CD4-positive, CD25-positive, alpha-beta regulatory T cell (primary cell): ENCODE measurements around the gene SMIM10L2A. TPM values are rescaled to one million over a fixed set of nuclear protein-coding genes. Genes with fewer than 3 reads are reported as not detected.
"Not testable (repeated sequence)": the region's sequence is repeated elsewhere in the genome, so short reads cannot be mapped to it uniquely, and the experiment has no call there.

Experiments used
- ATAC-seq, 2 donors: fragments of 150-1000 bp; cut with Tn5 transposase; one replicate each; pipeline ENCODE4 v1.10.0; 2021; ENCODE audit warnings: low read depth in 2 of 2, moderate number of reproducible peaks in 2 of 2, moderate library complexity in 1 of 2
- DNase-seq, 3 donors: peaks; one replicate each; pipeline versions ENCODE4 v3.0.0 to v3.0.0-alpha.2; 2012 to 2022; ENCODE audit warnings: mixed read lengths in 1 of 3
- H3K27ac ChIP-seq: one replicate; pipeline ENCODE4 v1.7.0; 2013; ENCODE audit warnings: mild to moderate bottlenecking, low read length; ENCODE audit not compliant: insufficient read depth, poor library complexity, severe bottlenecking
- H3K27me3 ChIP-seq: one replicate; pipeline ENCODE4 v1.7.0; 2013; ENCODE audit warnings: low read length; ENCODE audit not compliant: control insufficient read depth, insufficient read depth
- H3K36me3 ChIP-seq: one replicate; pipeline ENCODE4 v1.7.0; 2013; ENCODE audit warnings: mild to moderate bottlenecking, low read length, moderate library complexity; ENCODE audit not compliant: control insufficient read depth, insufficient read depth
- H3K4me1 ChIP-seq: 2 replicates; pipeline ENCODE4 v1.7.0; 2013; ENCODE audit warnings: mild to moderate bottlenecking, low read length; ENCODE audit not compliant: insufficient read depth, control insufficient read depth, poor library complexity, severe bottlenecking
- H3K4me3 ChIP-seq: one replicate; pipeline ENCODE4 v1.7.0; 2013; ENCODE audit warnings: low read depth, mild to moderate bottlenecking, low read length, moderate library complexity
- H3K9me3 ChIP-seq, 2 experiments: 1 replicate in 1 of 2; 2 replicates in 1 of 2; pipeline ENCODE4 v1.7.0; 2013; ENCODE audit warnings: low read length in 2 of 2, mild to moderate bottlenecking in 1 of 2, moderate library complexity in 1 of 2; ENCODE audit not compliant: control insufficient read depth in 2 of 2
- H3K27ac Mint-ChIP-seq, 3 donors: one replicate each; pipeline ENCODE4 v1.8.0; 2020 to 2022; ENCODE audit warnings: mild to moderate bottlenecking in 3 of 3, mixed read lengths in 3 of 3, moderate library complexity in 2 of 3
- H3K27me3 Mint-ChIP-seq: one replicate; pipeline ENCODE4 v1.8.0; 2022; ENCODE audit warnings: mild to moderate bottlenecking, mixed read lengths
- H3K36me3 Mint-ChIP-seq: one replicate; pipeline ENCODE4 v1.8.0; 2020; ENCODE audit warnings: mixed read lengths
- H3K4me1 Mint-ChIP-seq, 4 donors: one replicate each; pipeline ENCODE4 v1.8.0; 2020 to 2022; ENCODE audit warnings: mixed read lengths in 4 of 4, mild to moderate bottlenecking in 1 of 4
- H3K4me3 Mint-ChIP-seq, 4 donors: one replicate each; pipeline ENCODE4 v1.8.0; 2020 to 2022; ENCODE audit warnings: mild to moderate bottlenecking in 4 of 4, mixed read lengths in 4 of 4, moderate library complexity in 3 of 4
- H3K9me3 Mint-ChIP-seq, 7 donors: one replicate each; pipeline ENCODE4 v1.8.0; 2020 to 2022; ENCODE audit warnings: mixed read lengths in 7 of 7, mild to moderate bottlenecking in 3 of 7, moderate library complexity in 2 of 7
- polyA plus RNA-seq, 4 donors: library from polyadenylated mRNA; unstranded; fragments of 300-500 nt; fragmentation: Illumina TruSeq; gene quantifications; one replicate each; pipeline ENCODE4 v1.2.3, GENCODE V29; 2021
- total RNA-seq: library from RNA; stranded (reverse); gene quantifications from one replicate; pipeline ENCODE4 v1.2.3, GENCODE V29; 2022

The SMIM10L2A gene
- total and polyA plus RNA-seq, 5 donors from 2014 or later = 0.05 to 0.42 (median 0.37) TPM

GRCh38 chrX:135423173-135423864 lies 1.6 kb downstream of the SMIM10L2A start:
- H3K27ac Mint-ChIP-seq = peak overlapping the region in 1 of 3 donors; percentile 91
- H3K4me3 Mint-ChIP-seq = peak overlapping the region; percentile 24 to 79 (median 63)
- peaks cover 0 to 13% (median 4%) of the 10 kb centered on the region in 4 donors for H3K4me1 Mint-ChIP-seq

GRCh38 chrX:135424469-135424868 lies 2.7 kb downstream of the SMIM10L2A start:
- Histone ChIP-seq H3K36me3 (no peaks in the 10 kb centered on the region), H3K9me3 (no peaks in the 10 kb centered on the region), H3K4me1 (peaks cover 8% of the 10 kb centered on the region), H3K27me3 (no peaks in the 10 kb centered on the region), H3K27ac (no peak overlapping the region), H3K4me3 (no peak overlapping the region)
- Mint-ChIP-seq H3K9me3 (peaks cover 0 to 1% (median 0%) of the 10 kb centered on the region in 7 donors), H3K4me3 (no peak overlapping the region), H3K4me1 (peaks cover 0 to 13% (median 4%) of the 10 kb centered on the region in 4 donors), H3K36me3 (no peaks in the 10 kb centered on the region), H3K27me3 (peaks cover 14% of the 10 kb centered on the region), H3K27ac (no peak overlapping the region)
- ATAC-seq (no peak), DNase-seq (no peak)

More at GRCh38 chrX:135423173-135423864, 1.6 kb downstream of the SMIM10L2A start:
- H3K4me1 ChIP-seq, ATAC-seq, DNase-seq, H3K27ac ChIP-seq, H3K9me3 Mint-ChIP-seq, H3K9me3 ChIP-seq, H3K4me3 ChIP-seq, H3K36me3 ChIP-seq, H3K27me3 ChIP-seq, H3K36me3 Mint-ChIP-seq: not testable (repeated sequence)
- peaks cover 14% of the 10 kb centered on the region for H3K27me3 Mint-ChIP-seq

GRCh38 chrX:135425026-135425965 lies 3.6 kb downstream of the SMIM10L2A start:
- Histone ChIP-seq H3K27ac (no peak overlapping the region), H3K9me3 (no peaks in the 10 kb centered on the region), H3K27me3 (no peaks in the 10 kb centered on the region), H3K4me1 (peaks cover 8% of the 10 kb centered on the region), H3K4me3 (no peak overlapping the region), H3K36me3 (no peaks in the 10 kb centered on the region)
- peaks cover 0 to 1% (median 0%) of the 10 kb centered on the region in 7 donors for H3K9me3 Mint-ChIP-seq
- peaks cover 0 to 13% (median 4%) of the 10 kb centered on the region in 4 donors for H3K4me1 Mint-ChIP-seq
- no peaks in the 10 kb centered on the region for H3K36me3 Mint-ChIP-seq
- ATAC-seq (no peak), DNase-seq (no peak)
- H3K27ac Mint-ChIP-seq = no peak overlapping the region
- H3K27me3 Mint-ChIP-seq = peaks cover 14% of the 10 kb centered on the region
- H3K4me3 Mint-ChIP-seq = peak overlapping the region in 2 of 4 donors; percentile 38 to 61

- DNase-seq = no peak
- H3K27me3 ChIP-seq = no peaks in the 10 kb centered on the region
- no peak overlapping the region for H3K27ac Mint-ChIP-seq
- H3K9me3 Mint-ChIP-seq = peaks cover 0 to 8% (median 1%) of the 10 kb centered on the region in 7 donors
- no peaks in the 10 kb centered on the region for H3K36me3 Mint-ChIP-seq
- H3K27ac ChIP-seq = no peak overlapping the region
- H3K4me3 Mint-ChIP-seq = no peak overlapping the region
- no peak for ATAC-seq
- H3K4me1 ChIP-seq = no peaks in the 10 kb centered on the region
- no peak overlapping the region for H3K4me3 ChIP-seq
- H3K9me3 ChIP-seq = no peaks in the 10 kb centered on the region
- no peaks in the 10 kb centered on the region for H3K4me1 Mint-ChIP-seq
- no peaks in the 10 kb centered on the region for H3K36me3 ChIP-seq
- peaks cover 9% of the 10 kb centered on the region for H3K27me3 Mint-ChIP-seq
Observed at GRCh38 chrX:135429429-135429828, 7.7 kb downstream of the SMIM10L2A start.

GRCh38 chrX:135431886-135432285 lies 10.1 kb downstream of the SMIM10L2A start:
- Mint-ChIP-seq H3K27ac (no peak overlapping the region), H3K36me3 (no peaks in the 10 kb centered on the region), H3K4me1 (no peaks in the 10 kb centered on the region), H3K27me3 (peaks cover 3% of the 10 kb centered on the region), H3K4me3 (no peak overlapping the region), H3K9me3 (peaks cover 0 to 8% (median 1%) of the 10 kb centered on the region in 7 donors)
- ATAC-seq (no peak), DNase-seq (no peak)
- Histone ChIP-seq H3K27me3 (no peaks in the 10 kb centered on the region), H3K4me1 (no peaks in the 10 kb centered on the region), H3K4me3 (no peak overlapping the region), H3K9me3 (no peaks in the 10 kb centered on the region), H3K27ac (no peak overlapping the region), H3K36me3 (no peaks in the 10 kb centered on the region)

GRCh38 chrX:135432453-135432852 lies 10.7 kb downstream of the SMIM10L2A start:
- DNase-seq (no peak), ATAC-seq (no peak)
- Histone ChIP-seq H3K9me3 (no peaks in the 10 kb centered on the region), H3K4me3 (no peak overlapping the region), H3K36me3 (no peaks in the 10 kb centered on the region), H3K4me1 (no peaks in the 10 kb centered on the region), H3K27ac (no peak overlapping the region), H3K27me3 (no peaks in the 10 kb centered on the region)
- H3K4me1 Mint-ChIP-seq = no peaks in the 10 kb centered on the region
- peaks cover 0 to 8% (median 1%) of the 10 kb centered on the region in 7 donors for H3K9me3 Mint-ChIP-seq
- H3K27me3 Mint-ChIP-seq = no peaks in the 10 kb centered on the region
- no peak overlapping the region for H3K27ac Mint-ChIP-seq
- H3K36me3 Mint-ChIP-seq = no peaks in the 10 kb centered on the region
- no peak overlapping the region for H3K4me3 Mint-ChIP-seq

GRCh38 chrX:135432881-135433521 lies 11.3 kb downstream of the SMIM10L2A start:
- H3K27me3 ChIP-seq = no peaks in the 10 kb centered on the region
- Mint-ChIP-seq H3K4me1 (no peaks in the 10 kb centered on the region), H3K9me3 (peaks cover 0 to 8% (median 1%) of the 10 kb centered on the region in 7 donors), H3K4me3 (no peak overlapping the region), H3K27ac (no peak overlapping the region), H3K27me3 (no peaks in the 10 kb centered on the region), H3K36me3 (no peaks in the 10 kb centered on the region)
- no peaks in the 10 kb centered on the region for H3K36me3 ChIP-seq
- H3K9me3 ChIP-seq = no peaks in the 10 kb centered on the region
- H3K4me3 ChIP-seq = no peak overlapping the region
- DNase-seq (no peak), ATAC-seq (no peak)
- no peak overlapping the region for H3K27ac ChIP-seq
- no peaks in the 10 kb centered on the region for H3K4me1 ChIP-seq
